Skin of body (tissue), 2 donors: ENCODE data around the gene C14orf180. TPM values are rescaled to one million over a fixed set of nuclear protein-coding genes. Genes with fewer than 3 reads are reported as not detected.

Source experiments
- DNase-seq: peaks from one replicate; lab custom pipeline; 2025; lab: John Stamatoyannopoulos, UW
- total RNA-seq: library from RNA; depleted of rRNA; stranded (reverse); fragments of >200 nt; gene quantifications from one replicate; pipeline ENCODE4 v1.2.3, GENCODE V29; 2014

C14orf180 gene
- total RNA-seq, 1 donor from 2014 or later: 6.8 TPM

DNA sequence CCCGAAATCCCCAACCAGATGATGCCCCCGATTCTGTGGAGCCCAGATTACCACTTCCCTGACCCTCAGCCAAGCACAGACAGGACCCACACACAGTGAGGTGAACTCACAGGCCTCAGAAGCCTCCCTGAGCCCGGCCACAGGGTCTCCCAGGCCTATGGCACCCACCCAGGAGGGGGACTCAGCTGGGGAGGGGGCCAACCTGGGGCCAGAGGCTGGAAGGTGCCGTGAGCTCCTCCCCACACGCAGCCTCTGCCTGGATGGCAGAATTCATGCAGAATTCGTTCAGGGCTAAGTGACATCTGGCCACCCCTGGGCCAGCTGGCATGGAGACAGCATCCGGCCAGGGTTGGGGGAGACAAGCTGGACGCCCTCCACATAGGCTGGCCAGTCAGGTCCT lies 13.2 kb downstream of the C14orf180 start:
- no peak for DNase-seq

DNA sequence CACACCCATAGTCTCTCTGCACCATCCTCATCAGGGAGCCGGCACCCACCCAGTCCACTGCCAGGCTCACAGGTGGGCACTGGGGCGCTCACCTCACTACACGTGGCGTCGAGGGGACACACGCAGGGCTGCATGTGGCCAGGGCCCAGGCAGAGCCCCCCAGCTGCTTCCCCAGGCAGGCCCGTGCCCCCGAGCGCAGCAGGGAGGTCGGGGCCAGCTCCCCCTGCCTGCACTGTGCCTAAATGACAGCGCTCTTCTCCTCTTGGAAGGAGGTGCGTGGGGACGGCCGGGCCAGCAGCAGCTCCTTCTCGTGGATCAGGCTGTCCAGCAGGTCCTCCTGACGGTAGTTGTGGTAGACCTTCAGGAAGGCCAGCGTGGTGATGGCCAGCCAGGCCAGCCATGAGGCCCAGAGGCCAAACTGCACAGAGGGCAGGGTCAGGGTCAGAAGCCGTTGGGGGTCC lies 13.7 kb downstream of the C14orf180 start:
- no peak for DNase-seq

GRCh38 chr14:104593710-104594136 lies 14.2 kb downstream of the C14orf180 start:
- DNase-seq: no peak

DNA sequence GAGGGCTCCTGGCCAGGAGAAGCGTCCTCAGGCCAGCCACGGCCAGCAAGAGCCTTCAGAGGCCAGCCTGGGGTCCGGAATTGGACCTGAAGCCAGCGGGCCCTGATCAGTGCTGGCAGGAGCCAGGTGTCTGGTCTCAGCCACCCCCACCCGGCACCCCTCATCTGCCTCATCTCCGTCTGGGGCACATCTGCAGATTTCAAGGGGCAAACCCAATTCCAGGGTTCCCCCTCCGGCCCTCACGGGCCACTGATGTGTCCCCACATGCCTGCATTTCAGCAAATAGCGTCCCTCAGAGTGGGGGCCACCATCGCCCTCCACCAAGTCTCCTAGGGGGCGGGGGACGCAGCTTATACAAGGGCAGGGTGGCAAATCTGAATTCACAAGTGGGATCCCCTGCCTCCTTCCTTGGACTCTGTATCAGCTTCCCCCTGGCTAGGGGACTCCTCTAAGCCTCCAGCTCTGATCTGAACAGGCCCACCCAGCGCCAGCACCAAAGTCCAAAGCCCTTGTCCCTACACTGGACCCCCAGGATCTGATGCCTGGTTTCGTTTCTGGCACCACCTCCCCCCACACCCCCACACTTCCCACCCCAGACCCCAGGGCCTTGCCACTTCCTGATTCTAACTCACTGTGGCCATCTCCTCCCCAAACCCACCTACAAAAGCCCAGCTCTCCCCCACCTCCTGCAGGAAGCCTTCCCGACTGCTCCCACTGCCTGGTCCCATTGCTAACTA lies 14.9 kb downstream of the C14orf180 start:
- no peak for DNase-seq

- DNase-seq: no peak
Measured at GRCh38 chr14:104595116-104595675, 15.6 kb downstream of the C14orf180 start.

GRCh38 chr14:104595911-104596450 lies 16.4 kb downstream of the C14orf180 start:
- no peak for DNase-seq

DNA sequence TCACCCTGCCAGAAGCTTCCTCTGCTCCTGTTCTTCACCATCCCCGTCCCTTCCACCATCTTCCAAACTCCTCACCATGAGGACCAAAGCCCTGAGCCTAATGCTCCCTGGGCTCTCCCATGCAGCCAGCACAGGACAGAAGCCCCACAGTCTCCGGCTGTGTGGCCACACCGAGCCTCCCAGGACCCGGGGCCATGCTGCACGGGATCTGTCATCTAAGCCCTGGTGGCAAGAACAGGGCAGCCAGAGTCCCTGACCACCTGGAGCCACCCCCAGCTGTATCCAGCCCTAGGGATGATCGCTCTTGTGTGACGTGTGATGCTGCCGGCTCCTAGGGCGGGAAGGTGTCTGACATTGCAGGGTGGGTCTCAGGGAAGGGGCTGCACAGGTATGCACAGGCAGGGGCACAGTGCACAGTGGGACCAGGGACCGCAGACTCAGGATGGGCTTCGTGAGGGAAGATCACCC lies 16.9 kb downstream of the C14orf180 start:
- DNase-seq: no peak

- DNase-seq: no peak
Measured at GRCh38 chr14:104596927-104597351, 17.4 kb downstream of the C14orf180 start.

DNA sequence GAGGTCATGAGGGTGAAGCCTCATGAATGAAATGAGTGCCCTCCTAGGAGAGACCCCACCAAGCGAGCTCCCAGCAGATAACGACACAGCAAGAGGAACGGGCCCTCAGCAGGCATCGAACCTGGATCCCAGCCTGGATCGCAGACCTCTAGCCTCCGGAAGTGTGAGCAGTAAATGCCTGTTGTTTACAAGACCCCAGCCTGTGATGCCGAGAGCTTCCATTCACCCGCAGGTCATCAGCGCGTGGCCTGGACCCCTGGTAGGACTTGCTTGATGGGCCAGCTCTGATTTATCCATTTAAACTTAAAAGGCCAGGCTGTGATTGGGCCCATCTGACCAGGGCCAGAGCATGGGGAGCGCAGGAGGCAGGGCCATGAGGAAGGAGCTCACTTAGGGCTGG lies 18.0 kb downstream of the C14orf180 start:
- no peak for DNase-seq

GRCh38 chr14:104598039-104598909 lies 18.7 kb downstream of the C14orf180 start:
- DNase-seq: no peak

GRCh38 chr14:104598910-104599273 lies 19.3 kb downstream of the C14orf180 start:
- no peak for DNase-seq

DNA sequence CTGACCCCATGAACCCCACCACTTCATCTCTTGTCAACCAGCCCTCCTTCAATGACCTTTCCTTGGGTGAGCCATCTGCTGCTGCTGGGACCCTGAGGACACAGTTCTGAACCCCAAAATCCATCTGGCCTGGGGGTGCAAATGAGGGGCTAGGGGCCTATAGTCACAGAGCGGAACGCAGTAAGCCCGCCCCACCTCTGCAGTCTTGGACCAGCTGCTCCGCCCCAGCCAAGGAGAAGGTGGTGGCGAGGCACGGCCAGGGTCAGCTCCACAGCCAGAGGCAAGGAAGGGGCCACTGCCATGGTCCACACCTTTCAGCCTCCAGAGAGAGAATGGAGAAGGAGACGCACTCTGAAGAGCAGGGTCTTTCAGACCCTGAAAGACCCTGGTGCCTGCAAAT lies 19.9 kb downstream of the C14orf180 start:
- no peak for DNase-seq

DNA sequence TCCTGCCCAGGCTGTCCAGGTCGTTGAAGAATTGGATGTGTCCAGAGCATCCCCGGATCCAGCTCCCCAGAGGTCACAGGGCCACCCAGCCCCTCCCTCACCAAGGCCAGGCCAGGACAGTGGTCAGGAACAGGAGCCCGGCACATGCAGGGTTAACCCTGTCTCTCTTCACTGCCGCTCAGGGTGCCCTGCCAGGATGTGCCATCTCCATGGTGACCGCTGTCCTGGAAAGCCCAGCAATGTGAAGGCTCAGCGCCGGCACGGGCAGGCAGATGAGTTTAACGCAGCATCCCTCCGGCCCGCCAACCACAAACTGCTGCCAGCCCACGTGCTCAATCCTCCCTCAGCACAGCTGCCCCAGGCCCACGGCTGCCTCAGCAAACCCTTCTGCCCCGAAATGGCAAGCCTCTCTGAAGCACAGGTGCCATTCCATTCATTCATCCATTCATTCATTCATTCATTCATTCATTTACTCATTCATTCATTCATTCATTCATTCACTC lies 20.6 kb downstream of the C14orf180 start:
- DNase-seq: no peak

DNA sequence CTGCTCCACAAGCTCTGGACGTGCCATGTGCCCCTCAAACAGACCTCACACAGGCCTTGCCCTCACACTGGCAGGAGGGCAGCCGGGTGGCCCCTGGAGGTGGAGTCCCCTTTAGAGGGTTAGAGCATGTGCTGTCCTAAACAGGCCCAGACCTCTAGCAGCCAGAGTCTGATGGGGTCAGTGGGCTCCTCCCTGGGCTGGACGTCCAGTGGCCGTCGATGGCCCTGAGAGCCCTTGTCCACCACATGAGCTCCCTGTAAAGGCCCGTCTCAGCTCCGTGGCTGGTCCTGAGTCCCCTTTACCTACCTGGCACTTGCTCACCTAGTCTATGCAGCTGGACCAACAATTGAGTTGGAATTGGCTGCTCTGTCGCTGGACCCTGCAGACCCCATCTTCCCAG lies 21.2 kb downstream of the C14orf180 start:
- no peak for DNase-seq

- DNase-seq: no peak
Measured at GRCh38 chr14:104601786-104602185, 22.2 kb downstream of the C14orf180 start.

GRCh38 chr14:104602315-104602932 lies 22.9 kb downstream of the C14orf180 start:
- DNase-seq: no peak

DNA sequence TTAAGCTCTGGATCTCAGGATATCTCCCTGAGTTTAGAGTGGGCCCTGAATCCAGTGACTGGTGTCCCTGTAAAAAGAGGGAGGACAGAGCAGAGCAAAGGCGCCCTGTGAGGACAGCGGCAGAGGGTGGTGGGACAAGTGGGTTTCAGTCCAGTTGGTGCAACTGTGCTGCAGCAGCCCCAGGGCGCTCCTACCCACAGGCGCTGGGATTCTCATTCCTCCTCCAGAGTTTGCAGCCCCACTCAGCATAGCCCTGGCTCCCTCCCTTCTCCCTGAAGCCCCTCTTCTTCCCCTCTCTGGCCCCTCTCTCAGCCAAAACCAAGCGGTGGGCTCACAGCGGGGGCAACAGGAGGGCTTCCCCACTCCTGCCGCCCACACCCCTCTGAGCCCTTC lies 23.4 kb downstream of the C14orf180 start:
- DNase-seq: no peak

DNA sequence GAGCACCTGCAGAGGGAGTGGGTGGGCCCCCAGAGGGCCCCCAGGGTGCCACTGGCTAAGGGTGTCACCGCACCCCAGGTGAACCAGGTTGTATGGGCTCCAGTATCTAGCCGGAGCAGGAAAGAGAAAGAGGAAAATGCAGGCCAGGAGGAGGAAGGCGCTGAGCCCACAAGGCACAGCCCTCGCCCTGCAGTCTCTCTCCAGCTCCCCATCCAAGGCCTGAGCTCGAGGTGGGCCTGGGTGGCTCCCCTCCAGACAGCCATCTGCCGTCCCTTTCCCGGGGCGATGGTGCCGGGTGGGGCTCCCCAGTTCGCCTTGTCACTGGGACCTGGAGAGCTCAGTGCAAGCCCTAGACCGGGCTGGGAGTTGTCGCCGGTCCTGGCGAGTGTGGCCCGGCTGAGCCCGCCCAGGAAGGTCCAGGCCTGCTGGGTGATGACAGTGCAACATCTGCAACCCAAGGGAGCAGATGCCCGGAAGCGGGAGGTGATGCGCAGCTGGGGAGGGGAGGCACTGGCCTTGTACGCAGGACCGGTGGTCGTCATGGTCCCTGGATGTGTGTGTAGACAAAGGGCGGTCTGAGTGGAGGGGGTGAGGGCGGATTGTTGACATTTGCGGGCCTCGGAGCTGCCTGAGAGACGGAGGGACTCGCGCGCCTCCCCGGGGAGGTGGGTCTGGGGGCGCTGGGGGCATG lies 24.3 kb downstream of the C14orf180 start:
- no peak for DNase-seq

- no peak for DNase-seq
Measured at GRCh38 chr14:104604458-104605449, 25.2 kb downstream of the C14orf180 start, which contains the start of gene TMEM179. TMEM179 (minus strand) TSS chr14:104604772; CDS start chr14:104604741, 31 bp downstream.
